PC-9 (cell line): ENCODE measurements around the gene ORC3. TPM values are rescaled to one million over a fixed set of nuclear protein-coding genes. Genes with fewer than 3 reads are reported as not detected.
"Not testable (repeated sequence)": the region's sequence is repeated elsewhere in the genome, so short reads cannot be mapped to it uniquely, and the experiment has no call there.

Experiments
- BruUV-seq: library from RNA; stranded (reverse); fragments of 400-500 nt; replicated peaks from 2 replicates; lab custom pipeline; 2021; lab: Mats Ljungman, UMichigan
- CTCF ChIA-PET: fragments of 300-600 bp; sonication (Branson Sonifier 250); formaldehyde crosslinking; loops from one replicate; lab custom pipeline; 2022; ENCODE audit warnings: antibody characterized with exemption; lab: Charles Lee
- POLR2A ChIA-PET: fragments of 300-600 bp; sonication (Branson Sonifier 250); formaldehyde crosslinking; loops from one replicate; lab custom pipeline; 2022; ENCODE audit warnings: antibody characterized with exemption; ENCODE audit not compliant: unreplicated experiment; lab: Charles Lee
- DNase-seq, 2 experiments: peaks; one replicate each; pipeline versions ENCODE4 v3.0.0 to v3.0.0-alpha.2; 2015 to 2022; ENCODE audit warnings: mixed read lengths in 1 of 2
- H2AFZ ChIP-seq: fragments of 200-600 bp; sonication (generic); 2 replicates; pipeline ENCODE4 v1.8.1; 2017; ENCODE audit warnings: antibody characterized with exemption
- H3F3A ChIP-seq: fragments of 200-600 bp; sonication (generic); 2 replicates; pipeline ENCODE4 v1.8.1; 2017; ENCODE audit warnings: antibody characterized with exemption, mild to moderate bottlenecking, low read depth; ENCODE audit not compliant: insufficient read depth
- H3K27ac ChIP-seq: fragments of 200-600 bp; sonication (generic); 2 replicates; pipeline ENCODE4 v1.6.1; 2016; ENCODE audit warnings: mixed run types
- H3K27me3 ChIP-seq: fragments of 200-600 bp; sonication (generic); 2 replicates; pipeline ENCODE4 v1.6.1; 2016; ENCODE audit warnings: low read depth, mixed run types; ENCODE audit not compliant: insufficient read depth
- H3K36me3 ChIP-seq: fragments of 200-600 bp; sonication (generic); 2 replicates; pipeline ENCODE4 v1.6.1; 2016; ENCODE audit warnings: low read depth, mixed run types
- H3K4me1 ChIP-seq: fragments of 200-600 bp; sonication (generic); replicated peaks from 2 replicates; pipeline ENCODE4 v1.6.1; 2016; ENCODE audit warnings: mixed run types; ENCODE audit not compliant: insufficient read depth
- H3K4me2 ChIP-seq: fragments of 200-600 bp; sonication (generic); 2 replicates; pipeline ENCODE4 v1.6.1; 2017; ENCODE audit warnings: mixed run types
- H3K4me3 ChIP-seq: fragments of 200-600 bp; sonication (generic); 2 replicates; pipeline ENCODE4 v1.6.1; 2016; ENCODE audit warnings: mixed run types
- H3K79me2 ChIP-seq: fragments of 200-600 bp; sonication (generic); 2 replicates; pipeline ENCODE4 v1.6.1; 2017; ENCODE audit warnings: low read depth, mixed run types
- H3K9me2 ChIP-seq: fragments of 200-600 bp; sonication (generic); 2 replicates; pipeline ENCODE4 v1.8.1; 2017; ENCODE audit warnings: mild to moderate bottlenecking; ENCODE audit not compliant: insufficient read depth
- H3K9me3 ChIP-seq: fragments of 200-600 bp; sonication (generic); 2 replicates; pipeline ENCODE4 v1.8.1; 2016; ENCODE audit warnings: low read depth; ENCODE audit not compliant: insufficient read depth
- H4K20me1 ChIP-seq: fragments of 200-600 bp; sonication (generic); 2 replicates; pipeline ENCODE4 v1.8.1; 2017; ENCODE audit not compliant: insufficient read depth
- EZH2 ChIP-seq: fragments of 200-600 bp; sonication (generic); IDR thresholded peaks from 2 replicates; pipeline ENCODE4 v1.8.0; 2017; ENCODE audit warnings: antibody characterized with exemption, low read depth
- intact Hi-C: fragments of 100-400 bp; cut with micrococcal nuclease; formaldehyde crosslinking; loops from one replicate; pipeline ENCODE4 v1.10.0; 2022; ENCODE audit not compliant: unreplicated experiment
- total RNA-seq: library from RNA; stranded (reverse); gene quantifications from 2 replicates; pipeline ENCODE4 v1.2.3, GENCODE V29; 2021
- TF ChIP-seq, protein P1 (sequence below): fragments of 200-600 bp; sonication (generic); conservative IDR thresholded peaks from 2 replicates; pipeline ENCODE4 v1.6.1; 2017; ENCODE audit warnings: mixed run types, antibody characterized with exemption, mild to moderate bottlenecking, moderate library complexity

ORC3 gene
- total RNA-seq, 1 experiment from 2014 or later: 24.3 TPM

DNA sequence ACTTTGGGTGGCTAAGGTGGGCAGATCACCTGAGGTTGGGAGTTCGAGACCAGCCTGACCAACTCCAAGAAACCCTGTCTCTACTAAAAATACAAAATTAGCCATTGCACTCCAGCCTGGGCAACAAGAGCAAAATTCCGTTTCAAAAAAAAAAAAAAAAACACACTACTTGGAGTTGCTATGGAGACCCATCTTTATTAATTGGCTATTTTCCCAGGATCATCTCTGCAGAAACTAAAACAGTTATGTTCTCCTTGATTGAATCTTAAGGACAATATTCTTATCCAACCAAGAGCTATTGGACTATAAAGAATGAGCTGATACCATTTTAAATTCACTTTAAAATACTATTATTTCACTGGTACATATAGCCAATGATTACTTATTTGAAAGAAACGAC lies 97.4 kb downstream of the ORC3 start:
- no TSS peak for BruUV-seq
- Histone ChIP-seq H3K27me3 (no peaks in the 10 kb centered on the region), H3K4me2 (no peak overlapping the region), H3K9me2 (no peaks in the 10 kb centered on the region), H3K4me3 (no peak overlapping the region), H3F3A (peaks cover 4% of the 10 kb centered on the region; the same call in 1 of the 2 replicates), H3K27ac (no peak overlapping the region), H4K20me1 (peaks cover 71% of the 10 kb centered on the region), H3K36me3 (no peaks in the 10 kb centered on the region), H3K9me3 (no peaks in the 10 kb centered on the region), H3K79me2 (peaks cover 100% of the 10 kb centered on the region), H2AFZ (no peak overlapping the region), H3K4me1 (no peaks in the 10 kb centered on the region)
- TF ChIP-seq EZH2: no peak
- intact Hi-C loops: no loop called here
- DNase-seq: no peak
- CTCF ChIA-PET: interaction anchor here (0.6 kb wide), 1 partner anchor 215 kb away, joined by 3 read pairs; the partner anchor contains the start of gene SLC35A1
- POLR2A ChIA-PET: interaction anchor here (0.6 to 0.7 kb wide), 3 partner anchors 15 to 50 kb away, joined by 3 to 10 read pairs (median 6); no protein-coding TSS in a partner anchor

DNA sequence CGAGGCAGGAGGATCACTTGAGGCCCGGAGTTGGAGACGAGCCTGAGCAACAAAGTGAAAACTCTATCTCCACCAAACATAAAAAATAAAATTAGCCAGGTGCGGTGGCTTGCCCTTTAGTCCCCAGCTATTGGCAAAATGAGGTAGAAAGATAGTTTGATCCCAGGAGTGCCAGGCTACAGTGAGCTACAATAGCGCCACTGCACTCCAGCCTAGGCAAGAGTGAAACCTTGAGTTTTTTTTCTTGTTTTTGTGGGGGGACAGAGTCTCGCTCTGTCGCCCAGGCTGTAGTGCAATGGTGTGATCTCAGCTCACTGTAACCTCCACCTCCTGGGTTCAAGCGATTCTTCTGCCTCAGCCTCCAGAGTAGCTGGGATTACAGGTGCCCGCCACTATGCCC lies 98.0 kb downstream of the ORC3 start:
- POLR2A ChIA-PET: interaction anchor here (0.6 to 0.7 kb wide), 3 partner anchors 11 to 18 kb away, joined by 3 to 9 read pairs (median 6); no protein-coding TSS in a partner anchor
- H3K4me1 ChIP-seq, H3F3A ChIP-seq, H2AFZ ChIP-seq, H3K9me2 ChIP-seq, H3K4me3 ChIP-seq, H3K4me2 ChIP-seq, DNase-seq, H3K36me3 ChIP-seq, H3K9me3 ChIP-seq, BruUV-seq, CTCF ChIA-PET, H3K27ac ChIP-seq, H3K27me3 ChIP-seq, intact Hi-C loops: not testable (repeated sequence)
- peaks cover 71% of the 10 kb centered on the region for H4K20me1 ChIP-seq
- H3K79me2 ChIP-seq: peaks cover 100% of the 10 kb centered on the region

- H3K27ac ChIP-seq: no peak overlapping the region
- peaks cover 63% of the 10 kb centered on the region for H4K20me1 ChIP-seq
- POLR2A ChIA-PET: no interaction called here
- H3K27me3 ChIP-seq: no peaks in the 10 kb centered on the region
- H3K9me3 ChIP-seq: no peaks in the 10 kb centered on the region
- H3K4me1 ChIP-seq: 0 out of 2 replicates have a peak, but pooled peaks cover 10% of the 10 kb centered on the region
- intact Hi-C loops: no loop called here
- H2AFZ ChIP-seq: no peak overlapping the region
- no peak for TF ChIP-seq EZH2
- TF ChIP-seq, protein P1, sequence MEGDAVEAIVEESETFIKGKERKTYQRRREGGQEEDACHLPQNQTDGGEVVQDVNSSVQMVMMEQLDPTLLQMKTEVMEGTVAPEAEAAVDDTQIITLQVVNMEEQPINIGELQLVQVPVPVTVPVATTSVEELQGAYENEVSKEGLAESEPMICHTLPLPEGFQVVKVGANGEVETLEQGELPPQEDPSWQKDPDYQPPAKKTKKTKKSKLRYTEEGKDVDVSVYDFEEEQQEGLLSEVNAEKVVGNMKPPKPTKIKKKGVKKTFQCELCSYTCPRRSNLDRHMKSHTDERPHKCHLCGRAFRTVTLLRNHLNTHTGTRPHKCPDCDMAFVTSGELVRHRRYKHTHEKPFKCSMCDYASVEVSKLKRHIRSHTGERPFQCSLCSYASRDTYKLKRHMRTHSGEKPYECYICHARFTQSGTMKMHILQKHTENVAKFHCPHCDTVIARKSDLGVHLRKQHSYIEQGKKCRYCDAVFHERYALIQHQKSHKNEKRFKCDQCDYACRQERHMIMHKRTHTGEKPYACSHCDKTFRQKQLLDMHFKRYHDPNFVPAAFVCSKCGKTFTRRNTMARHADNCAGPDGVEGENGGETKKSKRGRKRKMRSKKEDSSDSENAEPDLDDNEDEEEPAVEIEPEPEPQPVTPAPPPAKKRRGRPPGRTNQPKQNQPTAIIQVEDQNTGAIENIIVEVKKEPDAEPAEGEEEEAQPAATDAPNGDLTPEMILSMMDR: no peak
- no peak for DNase-seq
- H3K36me3 ChIP-seq: no peaks in the 10 kb centered on the region; the same call in 1 of the 2 replicates
- BruUV-seq: no TSS peak
- H3K4me3 ChIP-seq: no peak overlapping the region
- H3K9me2 ChIP-seq: no peaks in the 10 kb centered on the region
- H3K79me2 ChIP-seq: peaks cover 100% of the 10 kb centered on the region
- no peaks in the 10 kb centered on the region for H3F3A ChIP-seq
- H3K4me2 ChIP-seq: no peak overlapping the region
- CTCF ChIA-PET: no interaction called here
These were observed 100.5 kb downstream of the ORC3 start for GRCh38 chr6:87690441-87690840.

- no peak for DNase-seq
- Histone ChIP-seq H3K4me3 (no peak overlapping the region), H3K27me3 (no peaks in the 10 kb centered on the region), H3K9me3 (no peaks in the 10 kb centered on the region), H3F3A (no peaks in the 10 kb centered on the region), H3K9me2 (no peaks in the 10 kb centered on the region), H3K4me1 (0 out of 2 replicates have a peak, but pooled peaks cover 10% of the 10 kb centered on the region), H3K4me2 (no peak overlapping the region), H4K20me1 (peaks cover 69% of the 10 kb centered on the region), H3K27ac (no peak overlapping the region), H3K79me2 (peaks cover 100% of the 10 kb centered on the region), H3K36me3 (no peaks in the 10 kb centered on the region; the same call in 1 of the 2 replicates), H2AFZ (no peak overlapping the region)
- POLR2A ChIA-PET: no interaction called here
- BruUV-seq: no TSS peak
- intact Hi-C loops: no loop called here
- CTCF ChIA-PET: no interaction called here
- no peak for TF ChIP-seq EZH2
- TF ChIP-seq, protein P1: no peak
These were observed 102.2 kb downstream of the ORC3 start for GRCh38 chr6:87692086-87692485.

DNA sequence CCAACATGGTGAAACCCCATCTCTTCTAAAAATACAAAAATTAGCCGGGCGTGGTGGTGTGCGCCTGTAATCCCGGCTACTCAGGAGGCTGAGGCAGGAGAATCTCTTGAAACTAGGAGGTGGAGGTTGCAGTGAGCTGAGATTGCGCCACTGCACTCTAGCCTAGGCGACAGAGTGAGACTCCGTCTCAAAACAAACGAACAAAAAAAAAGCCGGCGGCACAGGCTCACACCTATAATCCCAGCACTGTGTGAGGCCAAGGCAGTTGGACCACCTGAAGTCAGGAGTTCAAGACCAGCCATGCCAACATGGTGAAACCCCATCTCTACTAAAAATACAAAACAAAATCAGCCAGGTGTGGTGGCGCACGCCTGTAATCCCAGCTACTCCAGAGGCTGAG lies 106.9 kb downstream of the ORC3 start:
- H3K9me3 ChIP-seq, H3K4me3 ChIP-seq, H3K27ac ChIP-seq, BruUV-seq, H3K27me3 ChIP-seq, intact Hi-C loops, POLR2A ChIA-PET, H3K4me2 ChIP-seq, DNase-seq, H3K9me2 ChIP-seq, H3K36me3 ChIP-seq, H2AFZ ChIP-seq, H3F3A ChIP-seq: not testable (repeated sequence)
- Histone ChIP-seq H3K79me2 (peaks cover 100% of the 10 kb centered on the region), H4K20me1 (peaks cover 76% of the 10 kb centered on the region), H3K4me1 (peaks cover 26% of the 10 kb centered on the region)
- CTCF ChIA-PET: interaction anchor here (0.6 kb wide), 1 partner anchor 11 kb away, joined by 3 read pairs; no protein-coding TSS in a partner anchor
